ENCODE measurements around the gene KIAA2012.
A peak's percentile ranks its signal among the peaks of the same experiment; 100 is the strongest.
"Not testable (repeated sequence)": the region's sequence is repeated elsewhere in the genome, so short reads cannot be mapped to it uniquely, and the experiment has no call there.

KIAA2012 gene

DNA sequence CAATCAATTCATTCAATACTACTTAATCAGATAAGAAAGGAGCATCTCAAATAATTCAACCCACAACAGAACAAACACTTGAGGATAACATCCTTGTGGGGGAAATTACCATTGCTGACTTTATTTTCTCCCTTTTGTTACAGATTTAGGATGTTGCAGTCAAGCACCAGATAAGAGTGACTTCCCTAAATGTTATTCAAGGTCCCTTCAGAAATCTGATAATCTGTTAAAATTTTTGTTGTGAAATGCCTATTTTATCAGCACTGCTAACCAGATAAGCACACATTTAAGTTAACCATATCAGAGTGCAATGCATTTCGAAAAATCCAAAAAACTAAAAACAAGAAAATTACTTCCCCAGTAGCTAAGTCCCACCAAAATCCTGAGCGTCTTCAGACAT, 131.8 kb downstream of the KIAA2012 start:
- no peak for DNase-seq

DNA sequence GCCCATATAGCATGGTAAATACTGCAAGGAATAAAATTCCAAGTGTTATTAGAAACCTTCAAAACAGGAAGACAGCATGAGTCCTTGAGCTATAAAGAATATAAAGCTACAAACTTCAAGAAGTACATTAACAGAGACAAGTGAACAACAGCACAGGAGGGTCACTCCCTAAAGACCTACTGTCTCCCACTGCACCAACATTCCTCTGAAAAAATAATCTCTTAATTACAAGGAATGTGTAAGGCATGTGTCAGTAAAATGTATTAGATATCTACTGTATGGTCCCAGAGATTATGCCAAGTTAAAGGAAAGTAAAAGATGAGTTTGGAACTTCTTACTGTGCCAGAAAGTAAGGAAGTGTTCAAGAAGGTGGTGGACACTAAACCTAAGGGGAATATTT, 135.5 kb downstream of the KIAA2012 start:
- no peak for DNase-seq

DNA sequence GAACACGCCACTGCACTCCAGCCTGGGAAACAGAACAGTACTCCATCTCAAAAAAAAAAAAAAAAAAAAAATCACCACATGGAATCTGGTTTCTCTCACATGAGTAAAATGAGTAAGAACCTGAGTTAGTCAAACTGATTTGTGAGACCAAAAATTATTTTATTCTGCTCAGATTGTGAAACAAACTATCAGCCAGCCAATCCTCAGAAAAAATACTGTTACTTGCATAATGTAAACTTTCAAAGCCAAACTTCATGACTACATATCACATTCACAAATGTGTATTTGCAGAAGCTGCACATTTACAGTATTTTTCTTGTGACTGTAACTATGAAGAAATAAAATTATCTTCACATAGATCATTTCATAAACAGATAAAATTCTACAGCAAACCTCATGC, 142.1 kb downstream of the KIAA2012 start:
- no peak for DNase-seq

DNA sequence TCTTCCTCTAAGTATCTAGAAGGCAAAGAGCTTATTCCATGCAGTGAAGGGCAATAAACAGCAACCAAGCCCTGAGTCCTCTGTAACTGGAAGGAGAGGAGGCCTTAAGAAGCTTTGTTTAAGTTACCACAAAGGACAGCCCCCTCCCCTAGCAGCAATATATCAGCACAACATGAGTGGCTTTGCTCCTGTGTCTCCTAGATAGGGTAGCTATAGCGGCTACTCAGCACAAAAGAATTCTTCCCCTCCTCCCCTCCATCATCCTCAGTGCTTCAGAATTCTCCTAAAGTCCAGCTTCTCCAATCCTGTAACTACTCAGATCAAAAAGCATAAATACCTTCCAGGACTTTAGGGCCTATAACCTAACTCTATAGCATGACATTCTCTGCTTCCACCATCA, 148.8 kb downstream of the KIAA2012 start:
- no peak for DNase-seq

DNA sequence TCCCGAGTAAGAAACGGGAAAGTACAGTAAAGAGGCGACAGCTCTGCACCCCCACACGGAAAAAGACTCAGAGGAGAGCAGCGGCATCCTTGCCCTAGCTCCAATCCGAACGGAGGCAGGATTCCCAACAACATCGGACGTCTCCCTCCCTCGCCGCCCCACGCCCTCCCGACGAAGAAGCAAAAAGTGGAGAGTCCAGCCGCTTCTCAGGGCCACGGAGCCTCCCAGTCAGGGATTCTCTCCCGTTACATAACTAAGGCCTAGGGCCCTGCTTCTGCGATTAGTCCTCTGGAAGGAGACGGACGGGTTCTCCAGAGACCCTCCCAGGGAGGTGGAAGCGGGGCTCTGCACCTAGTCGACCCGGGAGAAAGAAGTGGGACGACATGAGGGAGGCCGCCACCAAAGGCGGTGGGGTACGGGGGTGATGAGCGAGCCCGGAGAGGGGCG, 164.8 kb downstream of the KIAA2012 start:
- no peak for DNase-seq

DNA sequence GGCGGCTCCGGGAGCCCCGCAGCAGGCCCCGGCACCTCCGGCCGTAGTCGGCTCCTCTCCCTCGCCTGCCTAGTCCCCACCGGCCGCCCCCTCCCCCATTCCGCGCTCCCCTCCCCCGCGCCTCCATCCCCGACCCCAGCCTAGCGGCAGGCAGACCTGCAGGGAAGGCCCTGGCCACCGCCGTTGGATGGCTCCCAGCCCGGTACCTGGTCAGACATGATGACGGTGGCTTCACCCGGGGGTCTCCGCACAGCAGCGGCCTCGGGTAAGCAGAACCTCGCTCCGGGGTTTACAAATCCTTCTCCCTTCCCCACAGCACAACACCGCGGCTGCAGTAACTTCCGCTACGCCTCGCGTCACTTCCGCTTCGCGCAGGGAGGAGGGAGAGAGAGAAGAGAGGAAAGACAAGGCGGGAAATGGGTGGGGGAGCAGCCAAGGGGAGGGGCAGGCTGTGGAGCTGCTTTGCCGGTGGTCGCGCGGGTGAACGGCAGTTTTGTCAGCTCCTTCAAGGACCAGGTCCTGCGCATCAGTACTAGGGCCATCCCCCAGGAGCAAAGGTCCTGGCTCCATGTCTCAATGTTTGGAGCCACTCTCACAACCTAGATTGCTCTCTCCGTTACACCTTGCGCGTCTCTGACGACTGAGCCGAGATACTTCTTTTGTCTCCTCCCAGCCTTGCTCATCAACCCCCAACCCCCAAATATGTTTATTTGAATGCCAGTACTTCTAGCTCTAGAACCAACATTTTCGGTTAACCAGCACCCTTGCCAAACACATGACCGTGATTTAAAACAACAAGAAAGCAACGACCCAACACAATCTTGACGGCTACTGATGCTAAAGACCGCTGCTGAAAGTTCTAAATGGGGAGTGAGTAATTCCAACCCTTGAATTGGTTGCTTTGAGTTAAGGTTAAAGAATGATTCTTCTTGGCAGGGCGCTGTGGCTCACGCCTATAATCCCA, 165.5 kb downstream of the KIAA2012 start, which contains the start of gene SUMO1:
Gene SUMO1 (minus strand): TSS at position 364 of the 964 bp plus-strand sequence. CDS start 146 bp downstream, at position 218.
- peak; percentile 96 for DNase-seq

DNA sequence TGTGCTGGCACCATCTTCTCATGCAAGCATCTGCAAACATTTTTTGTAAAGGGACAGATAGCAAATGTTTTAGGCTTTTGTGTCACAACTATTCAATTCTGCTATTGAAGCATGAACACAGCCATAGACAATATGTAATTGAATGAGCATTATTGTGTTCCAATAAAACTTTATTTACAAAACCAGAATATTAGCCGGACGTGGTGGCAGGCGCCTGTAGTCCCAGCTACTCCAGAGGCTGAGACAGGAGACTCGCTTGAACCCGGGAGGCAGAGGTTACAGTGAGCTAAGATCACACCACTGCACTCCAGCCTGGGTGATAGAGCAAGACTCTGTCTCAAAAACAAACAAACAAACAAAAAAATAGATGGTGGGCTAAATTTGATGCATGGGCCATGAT, 174.7 kb downstream of the KIAA2012 start:
- DNase-seq: not testable (repeated sequence)

DNA sequence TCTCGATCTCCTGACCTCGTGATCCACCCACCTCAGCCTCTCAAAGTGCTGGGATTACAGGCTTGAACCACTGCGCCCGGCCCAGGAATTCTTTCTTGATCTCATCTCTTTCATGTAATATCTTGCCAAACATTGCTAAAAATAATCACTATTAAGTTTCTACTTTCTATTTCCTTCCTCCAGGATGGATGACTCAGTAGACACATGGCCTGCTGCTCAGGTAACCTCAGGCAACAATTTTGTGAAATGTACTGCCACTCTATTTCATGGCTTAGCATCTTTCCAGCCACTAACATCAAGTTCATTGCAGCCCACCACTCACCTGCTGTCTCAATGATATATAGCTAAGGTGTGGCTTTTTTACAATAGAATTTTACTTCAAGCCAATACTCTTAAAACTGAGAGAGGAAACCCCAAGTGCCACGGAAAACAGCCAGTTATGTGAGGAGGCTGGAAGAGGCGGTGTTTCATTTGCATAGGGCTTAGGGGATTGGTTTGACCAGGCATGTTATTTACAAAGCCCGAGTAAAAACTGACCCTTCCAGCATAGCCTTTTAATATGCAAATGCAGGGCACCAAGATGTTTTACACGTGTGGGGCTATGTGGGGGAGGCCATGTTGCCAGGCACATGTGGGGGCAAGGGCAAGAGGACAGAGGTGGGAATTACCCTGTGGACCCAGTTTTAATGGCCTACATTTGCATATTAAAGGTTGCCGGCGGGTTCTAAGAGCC, 176.6 kb downstream of the KIAA2012 start:
- no peak for DNase-seq

DNA sequence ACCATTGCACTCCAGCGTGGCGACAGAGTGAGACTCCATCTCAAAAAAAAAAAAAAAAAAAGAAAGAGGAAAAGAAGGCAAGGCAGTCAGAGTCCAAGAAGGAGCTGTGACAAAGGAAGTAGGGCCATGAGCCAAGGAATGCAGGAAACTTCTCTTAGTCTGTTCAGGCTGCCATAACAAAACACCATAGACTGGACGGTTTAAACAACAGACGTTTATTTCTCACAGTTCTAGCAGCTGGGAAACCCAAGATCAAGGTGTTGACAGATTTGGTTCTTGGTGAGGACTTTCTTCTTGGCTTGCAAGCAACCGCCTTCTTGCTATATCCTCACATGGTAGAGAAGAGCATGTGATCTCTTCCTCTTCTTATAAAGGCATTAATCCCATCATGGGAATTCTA, 178.4 kb downstream of the KIAA2012 start:
- DNase-seq: no peak

Data from left hindlimb (tissue), 1 donor.